H1 (cell line): ENCODE results near the gene ZMYND10. TPM values are rescaled to one million over a fixed set of nuclear protein-coding genes. Genes with fewer than 3 reads are reported as not detected.

Source experiments
- CTCF ChIA-PET: fragments of 300-600 bp; sonication (Branson Sonifier 250); formaldehyde crosslinking; loops from one replicate; lab custom pipeline; 2021; ENCODE audit not compliant: partially characterized antibody; lab: Charles Lee
- POLR2A ChIA-PET: fragments of 300-600 bp; sonication (Branson Sonifier 250); formaldehyde crosslinking; loops from one replicate; lab custom pipeline; 2021; ENCODE audit warnings: inconsistent platforms; ENCODE audit not compliant: partially characterized antibody; lab: Charles Lee
- DNase-seq, 2 experiments: peaks; one replicate each; pipeline versions ENCODE4 v3.0.0 to v3.0.0-alpha.2; 2010 to 2022; ENCODE audit warnings: low spot score in 2 of 2, low read depth in 1 of 2, mixed read lengths in 1 of 2
- FAIRE-seq: peaks from 2 replicates; lab custom pipeline; 2011; peaks lifted over from hg19 to GRCh38; lab: Jason Lieb, UNC
- H2AFZ ChIP-seq: 2 replicates; pipeline ENCODE4 v1.8.1; 2012; ENCODE audit warnings: low read length, inconsistent platforms
- H2AK5ac ChIP-seq: 2 replicates; pipeline ENCODE4 v1.6.1; 2013; ENCODE audit warnings: low read depth, low read length
- H2BK120ac ChIP-seq: replicated peaks from 2 replicates; pipeline ENCODE3; 2013; ENCODE audit warnings: low read depth, low read length, inconsistent platforms
- H2BK12ac ChIP-seq: 2 replicates; pipeline ENCODE4 v1.6.1; 2013; ENCODE audit warnings: low read depth, low read length
- H2BK15ac ChIP-seq: 2 replicates; pipeline ENCODE4 v1.6.1; 2013; ENCODE audit warnings: low read length
- H2BK20ac ChIP-seq: 2 replicates; pipeline ENCODE4 v1.6.1; 2013; ENCODE audit warnings: low read length
- H2BK5ac ChIP-seq: 2 replicates; pipeline ENCODE4 v1.6.1; 2013; ENCODE audit warnings: low read depth, low read length
- H3K14ac ChIP-seq: 2 replicates; pipeline ENCODE4 v1.6.1; 2013; ENCODE audit warnings: inconsistent platforms; ENCODE audit not compliant: insufficient read length
- H3K18ac ChIP-seq: 2 replicates; pipeline ENCODE4 v1.6.1; 2013; ENCODE audit warnings: low read length; ENCODE audit errors: extremely low read depth
- H3K23ac ChIP-seq: 2 replicates; pipeline ENCODE4 v1.6.1; 2013; ENCODE audit warnings: inconsistent platforms; ENCODE audit not compliant: insufficient read length
- H3K23me2 ChIP-seq: 2 replicates; pipeline ENCODE4 v1.6.1; 2013; ENCODE audit warnings: low read depth, low read length
- H3K27ac ChIP-seq: 2 replicates; pipeline ENCODE4 v1.6.1; 2011; ENCODE audit warnings: low read depth, low read length, inconsistent platforms
- H3K27me3 ChIP-seq, 4 experiments: replicated peaks in 1 of 4; 1 replicate in 1 of 4; 2 replicates in 3 of 4; pipeline versions ENCODE4 v1.6.1 to v1.8.1; 2011 to 2013; ENCODE audit warnings: low read length in 3 of 4, mild to moderate bottlenecking in 3 of 4, inconsistent platforms in 2 of 4, mixed read lengths in 2 of 4, moderate library complexity in 1 of 4; ENCODE audit not compliant: control insufficient read depth in 3 of 4, insufficient read depth in 3 of 4; ENCODE audit errors: extremely low read depth in 1 of 4
- H3K36me3 ChIP-seq, 4 experiments: 2 replicates each; pipeline versions ENCODE4 v1.6.1 to v1.8.1; 2011 to 2013; ENCODE audit warnings: mild to moderate bottlenecking in 4 of 4, low read length in 3 of 4, moderate library complexity in 2 of 4, control low read depth in 1 of 4, inconsistent platforms in 1 of 4; ENCODE audit not compliant: insufficient read depth in 4 of 4, control insufficient read depth in 2 of 4
- H3K4ac ChIP-seq: replicated peaks from 2 replicates; pipeline ENCODE3; 2013; ENCODE audit warnings: low read length, low read depth, mixed read lengths, inconsistent platforms; ENCODE audit not compliant: insufficient read length
- H3K4me1 ChIP-seq, 4 experiments: replicated peaks in 1 of 4; 1 replicate in 1 of 4; 2 replicates in 3 of 4; pipeline versions ENCODE4 v1.6.1 to v1.8.1; 2011 to 2013; ENCODE audit warnings: low read length in 3 of 4, inconsistent platforms in 2 of 4, mixed read lengths in 1 of 4; ENCODE audit not compliant: insufficient read depth in 4 of 4, control insufficient read depth in 3 of 4
- H3K4me2 ChIP-seq, 2 experiments: 2 replicates each; pipeline versions ENCODE4 v1.6.1 to v1.8.1; 2011 to 2013; ENCODE audit warnings: low read depth in 2 of 2, low read length in 2 of 2, control low read depth in 1 of 2, inconsistent platforms in 1 of 2, mild to moderate bottlenecking in 1 of 2; ENCODE audit not compliant: insufficient read depth in 1 of 2
- H3K4me3 ChIP-seq, 4 experiments: fragments of 200-600, 300-600 bp in 1 of 4; sonication (generic), shearing (Covaris generic), sonication (Bioruptor Twin) in 1 of 4; 2 replicates each; pipeline versions ENCODE4 v1.5.1 to v1.8.1; 2011 to 2016; ENCODE audit warnings: low read length in 4 of 4, low read depth in 3 of 4, control low read depth in 2 of 4, inconsistent platforms in 2 of 4, mild to moderate bottlenecking in 2 of 4, mixed read lengths in 1 of 4, moderate library complexity in 1 of 4; ENCODE audit not compliant: insufficient read depth in 2 of 4; ENCODE audit errors: extremely low read depth in 1 of 4
- H3K56ac ChIP-seq: replicated peaks from 2 replicates; pipeline ENCODE3; 2013; ENCODE audit warnings: low read depth, mild to moderate bottlenecking, mixed read lengths, low read length, inconsistent platforms; ENCODE audit not compliant: insufficient read length
- H3K79me1 ChIP-seq: 2 replicates; pipeline ENCODE4 v1.6.1; 2013; ENCODE audit warnings: low read depth, low read length, control low read depth
- H3K79me2 ChIP-seq, 2 experiments: 2 replicates each; pipeline versions ENCODE4 v1.6.1 to v1.8.1; 2012 to 2013; ENCODE audit warnings: low read length in 2 of 2, mild to moderate bottlenecking in 2 of 2, inconsistent platforms in 1 of 2; ENCODE audit not compliant: insufficient read depth in 2 of 2, control insufficient read depth in 1 of 2
- H3K9ac ChIP-seq, 4 experiments: replicated peaks in 1 of 4; 1 replicate in 1 of 4; 2 replicates in 3 of 4; pipeline versions ENCODE4 v1.6.1 to v1.8.1; 2011 to 2013; ENCODE audit warnings: low read depth in 3 of 4, low read length in 3 of 4, control low read depth in 2 of 4, mild to moderate bottlenecking in 2 of 4, moderate library complexity in 2 of 4, inconsistent platforms in 1 of 4; ENCODE audit errors: extremely low read depth in 1 of 4
- H3K9me3 ChIP-seq, 2 experiments: 2 replicates each; pipeline versions ENCODE4 v1.6.1 to v1.8.1; 2012 to 2013; ENCODE audit warnings: mild to moderate bottlenecking in 2 of 2, moderate library complexity in 2 of 2, control low read depth in 1 of 2, inconsistent platforms in 1 of 2, low read depth in 1 of 2, low read length in 1 of 2, mixed read lengths in 1 of 2; ENCODE audit not compliant: insufficient read depth in 2 of 2
- H4K20me1 ChIP-seq, 2 experiments: replicated peaks in 1 of 2; 2 replicates each; pipeline versions ENCODE3 to v1.8.1; 2011 to 2013; ENCODE audit warnings: inconsistent platforms in 2 of 2, low read length in 2 of 2, mild to moderate bottlenecking in 1 of 2; ENCODE audit not compliant: insufficient read depth in 2 of 2, control insufficient read depth in 1 of 2
- H4K5ac ChIP-seq: 2 replicates; pipeline ENCODE4 v1.6.1; 2013; ENCODE audit warnings: low read length, low read depth, mixed read lengths, inconsistent platforms; ENCODE audit not compliant: insufficient read length
- H4K8ac ChIP-seq: 2 replicates; pipeline ENCODE4 v1.8.0; 2013; ENCODE audit warnings: mild to moderate bottlenecking, moderate library complexity, low read length, inconsistent platforms; ENCODE audit not compliant: insufficient read depth; ENCODE audit errors: extremely low read depth
- H4K91ac ChIP-seq: replicated peaks from 2 replicates; pipeline ENCODE3; 2013; ENCODE audit warnings: low read length, mixed read lengths, inconsistent platforms; ENCODE audit not compliant: insufficient read length
- CBX8 ChIP-seq: fragments of 300-800, 300-1000 bp; sonication (generic); IDR thresholded peaks from 2 replicates; pipeline ENCODE4 v1.7.1; 2016; ENCODE audit warnings: low read depth, low read length, borderline replicate concordance
- CTBP2 ChIP-seq: IDR thresholded peaks from 2 replicates; pipeline ENCODE4 v1.7.0; 2011; ENCODE audit warnings: borderline replicate concordance, mild to moderate bottlenecking, moderate library complexity, mixed read lengths, low read length; ENCODE audit not compliant: insufficient read depth, insufficient read length
- GABPA ChIP-seq: IDR thresholded peaks from 2 replicates; pipeline ENCODE4 v1.6.1; 2011; ENCODE audit warnings: mild to moderate bottlenecking, low read length, moderate library complexity, borderline replicate concordance; ENCODE audit not compliant: insufficient read depth
- KDM5A ChIP-seq: fragments of 200-600 bp; IDR thresholded peaks from 2 replicates; pipeline ENCODE4 v1.7.1; 2012; ENCODE audit warnings: mild to moderate bottlenecking, low read length, inconsistent platforms, mixed read lengths
- MAFK ChIP-seq: IDR thresholded peaks from 2 replicates; pipeline ENCODE4 v1.6.1; 2012; ENCODE audit warnings: low read depth, mild to moderate bottlenecking, improper control_type of control experiment, low read length
- NRF1 ChIP-seq: IDR thresholded peaks from 2 replicates; pipeline ENCODE4 v1.6.1; 2011; ENCODE audit warnings: mild to moderate bottlenecking, low read depth, low read length, improper control_type of control experiment
- POLR2A ChIP-seq, 2 experiments: IDR thresholded peaks; 1 replicate in 1 of 2; 2 replicates in 1 of 2; pipeline ENCODE4 v1.6.1; 2011; ENCODE audit warnings: low read depth in 2 of 2, low read length in 2 of 2, mild to moderate bottlenecking in 2 of 2; ENCODE audit errors: control extremely low read depth in 1 of 2
- POU5F1 ChIP-seq: IDR thresholded peaks from 2 replicates; pipeline ENCODE4 v1.6.1; 2011; ENCODE audit warnings: low read depth, mild to moderate bottlenecking, low read length, moderate library complexity
- SAP30 ChIP-seq: fragments of 300-600 bp; sonication (generic); IDR thresholded peaks from 2 replicates; pipeline ENCODE4 v1.7.1; 2012; ENCODE audit warnings: low read length, moderate library complexity, mild to moderate bottlenecking, inconsistent platforms; ENCODE audit not compliant: insufficient read depth, insufficient replicate concordance
- SP1 ChIP-seq: IDR thresholded peaks from 2 replicates; pipeline ENCODE4 v1.6.1; 2011; ENCODE audit warnings: low read depth, low read length
- SRF ChIP-seq: IDR thresholded peaks from 2 replicates; pipeline ENCODE4 v1.6.1; 2011; ENCODE audit warnings: mild to moderate bottlenecking, low read depth, low read length, moderate library complexity
- TCF12 ChIP-seq: IDR thresholded peaks from 2 replicates; pipeline ENCODE4 v1.6.1; 2011; ENCODE audit warnings: low read depth, mild to moderate bottlenecking, low read length
- ZNF274 ChIP-seq: IDR thresholded peaks from 2 replicates; pipeline ENCODE4 v1.7.0; 2012; ENCODE audit warnings: low read length, borderline replicate concordance; ENCODE audit errors: extremely low read depth
- WGBS, 2 experiments: shearing (Covaris generic) in 1 of 2; methylation state at CpG; one replicate each; pipeline versions ENCODE4 v1.1.6 to v1.1.7; 2013 to 2015; ENCODE audit warnings: low lambda C conversion rate in 2 of 2, mixed read lengths in 2 of 2, inconsistent platforms in 1 of 2, low coverage in 1 of 2, missing lambda C conversion rate in 1 of 2; ENCODE audit not compliant: insufficient replicate concordance in 2 of 2, insufficient coverage in 1 of 2, insufficient read length in 1 of 2; ENCODE audit errors: extremely low coverage in 1 of 2, missing lambda C conversion rate in 1 of 2; 5-methylcytosine and 5-hydroxymethylcytosine counted together
- polyA plus RNA-seq, 7 experiments: library from polyadenylated mRNA; depleted of rRNA in 3 of 7; stranded (reverse) in 5 of 7; unstranded in 2 of 7; fragments of >200 nt in 5 of 7; fragments of 200-250 nt in 2 of 7; gene quantifications; 1 replicate in 5 of 7; 2 replicates in 1 of 7; 4 replicates in 1 of 7; pipeline versions ENCODE4 v1.2.1 to v1.2.3, GENCODE V29; 2011 to 2013; ENCODE audit warnings: missing spikeins in 2 of 7, mixed read lengths in 2 of 7
- total RNA-seq: library from RNA; stranded (reverse); fragmentation: NEBNext Ultra II Directional; extraction: Animal tissue kit (Norgen Biotek cat#: 25700); gene quantifications from 2 replicates; pipeline ENCODE4 v1.2.1, GENCODE V29; 2021

The ZMYND10 gene
- total and polyA plus RNA-seq, 2 of the 8 experiments (the other 6 are each of a cell fraction or from before 2014, with no cell fraction given), result 0.56 to 0.79 TPM

GRCh38 chr3:50323092-50323600, 22.4 kb downstream of the ZMYND10 start:
- H2BK120ac ChIP-seq, result no peak overlapping the region
- H4K20me1 ChIP-seq, result peaks cover 8 to 22% of the 10 kb centered on the region in 2 experiments
- H3K4me3 ChIP-seq, result peak overlapping the region in 3 of 4 experiments; percentile 89 to 96 (median 95); a peak in 5 of 8 replicates
- H2AK5ac ChIP-seq, result no peak overlapping the region
- no peak overlapping the region for H3K56ac ChIP-seq
- H3K9me3 ChIP-seq, result no peaks in the 10 kb centered on the region
- WGBS, 2 experiments, result 74% methylated on average over 4 of the region's 4 CpGs; no CpG with 5 or more reads in 1 of the 2 experiments
- H3K27me3 ChIP-seq, result no peaks in the 10 kb centered on the region
- peak overlapping the region; percentile 91 for H4K91ac ChIP-seq
- peak overlapping the region; percentile 97 for H3K4me2 ChIP-seq
- CTCF ChIA-PET, result interaction anchor here (0.8 to 7.5 kb wide), 21 partner anchors 8 to 131 kb away, joined by 3 to 75 read pairs (median 8); partner anchors contain the start of genes GNAT1, HYAL1, IFRD2 and LSMEM2
- no peak overlapping the region for H4K5ac ChIP-seq
- H3K27ac ChIP-seq, result no peak overlapping the region
- FAIRE-seq, result no peak
- peak overlapping the region; percentile 99; the same call in 1 of the 2 replicates for H2BK5ac ChIP-seq
- H4K8ac ChIP-seq, result no peak overlapping the region
- peaks cover 0 to 40% (median 21%) of the 10 kb centered on the region in 4 experiments; a peak in 6 of 7 replicates for H3K4me1 ChIP-seq
- H3K9ac ChIP-seq, result no peak overlapping the region; a peak in 1 of 7 replicates
- no peak overlapping the region for H3K14ac ChIP-seq
- no peak overlapping the region for H2AFZ ChIP-seq
- H3K23ac ChIP-seq, result no peak overlapping the region
- 0 out of 2 replicates have a peak overlapping the region, but pooled peaks have one; percentile 72 for H2BK20ac ChIP-seq
- peak overlapping the region; percentile 92; the same call in 1 of the 2 replicates for H2BK12ac ChIP-seq
- peak overlapping the region; percentile 97 for H3K18ac ChIP-seq
- no peak for DNase-seq
- peaks cover 24% of the 10 kb centered on the region for H3K23me2 ChIP-seq
- peaks cover 18 to 27% (median 23%) of the 10 kb centered on the region in 4 experiments for H3K36me3 ChIP-seq
- H3K4ac ChIP-seq, result no peak overlapping the region
- peaks cover 0 to 36% of the 10 kb centered on the region in 2 experiments; a peak in 3 of 4 replicates for H3K79me2 ChIP-seq
- peaks cover 20% of the 10 kb centered on the region for H3K79me1 ChIP-seq
- peak overlapping the region; percentile 88; the same call in 1 of the 2 replicates for H2BK15ac ChIP-seq
- POLR2A ChIA-PET, result interaction anchor here (0.7 to 12.6 kb wide), 9 partner anchors 13 to 64 kb away, joined by 3 to 149 read pairs (median 9); partner anchors contain the start of genes HYAL1, HYAL3, IFRD2 and LSMEM2
- no peak for TF ChIP-seq CBX8
- no peak for TF ChIP-seq KDM5A
- TF ChIP-seq CTBP2, result no peak
- TF ChIP-seq POLR2A (IDR thresholded peaks at IDR 0.05; ENCODE audit: control extremely low read depth in 1 of 2, low read depth in 2 of 2, low read length in 2 of 2), result no peak
- TF ChIP-seq SAP30, result no peak
- no peak for TF ChIP-seq MAFK
- TF ChIP-seq SRF, result no peak
- TF ChIP-seq POU5F1, result no peak
- no peak for TF ChIP-seq TCF12
- no peak for TF ChIP-seq SP1
- TF ChIP-seq GABPA, result no peak
- no peak for TF ChIP-seq ZNF274
- TF ChIP-seq NRF1, result no peak
